ENCODE data around the gene APOF.
A peak's percentile ranks its signal among the peaks of the same experiment; 100 is the strongest.

The APOF gene

DNA sequence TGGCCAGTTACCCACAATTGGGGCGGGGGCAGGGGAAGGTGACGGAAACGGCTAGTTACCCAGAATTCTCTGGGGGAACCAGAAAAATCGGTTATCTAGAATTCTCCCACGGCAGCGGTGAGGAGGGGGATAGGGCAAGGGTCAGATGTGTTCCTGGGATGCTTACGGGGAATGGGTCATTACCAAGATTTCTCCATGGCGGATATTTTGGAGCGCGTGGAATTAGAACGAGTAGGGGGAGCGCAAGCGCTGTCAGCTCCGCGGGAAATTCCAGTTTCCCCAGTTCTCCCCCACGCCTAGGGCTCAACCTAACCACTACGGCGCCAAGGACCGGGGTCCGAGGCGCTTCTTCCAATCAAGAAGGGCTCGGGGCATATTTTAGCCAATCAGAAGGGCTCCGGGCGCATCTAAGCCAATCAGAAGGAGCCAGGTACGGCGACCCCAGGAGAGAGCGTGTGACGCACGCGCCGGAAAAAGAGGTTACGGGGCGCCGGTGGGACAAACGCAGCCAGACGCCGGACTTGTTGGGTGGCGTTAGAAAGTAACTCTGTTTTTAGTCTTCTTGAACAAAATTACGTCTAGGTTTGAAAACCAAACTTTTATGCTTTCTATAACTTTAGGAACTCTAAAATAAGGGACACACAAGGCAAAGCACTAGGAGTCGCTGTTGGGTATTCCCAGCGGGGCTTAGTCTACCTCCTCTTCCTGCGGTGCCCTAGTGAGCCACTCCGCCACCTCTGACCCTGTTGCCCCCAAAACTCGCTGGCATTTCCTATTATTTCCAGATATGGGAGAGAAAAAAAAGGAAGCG, 28.8 kb downstream of the APOF start, which contains the start of gene PAN2:
Gene PAN2, minus strand, starts transcription at position 322 of the 811 bp plus-strand sequence. CDS start 906 bp downstream, outside the sequence.
- Histone ChIP-seq H3K4me3 (ENCODE audit: low read depth in 1 of 2, low read length in 1 of 2) (peak within 1 kb of the TSS; percentile 75 to 90), H3K9me3 (no peaks in the 10 kb centered on the region), H3K27ac (peak within 1 kb of the TSS; percentile 87), H3K27me3 (no peaks in the 10 kb centered on the region), H3K4me1 (ENCODE audit: control insufficient read depth in 1 of 2, insufficient read depth in 1 of 2, low read depth in 1 of 2, low read length in 1 of 2) (peaks cover 24 to 25% of the 10 kb centered on the region in 2 experiments), H3K36me3 (no peaks in the 10 kb centered on the region)
- TF ChIP-seq CTCF (IDR thresholded peaks at IDR 0.05) = peak; percentile 27

GRCh38 chr12:56333197-56333678, 29.4 kb downstream of the APOF start:
- Histone ChIP-seq H3K36me3 (peaks cover 3% of the 10 kb centered on the region), H3K4me3 (ENCODE audit: low read depth in 1 of 2, low read length in 1 of 2) (peak overlapping the region; percentile 75 to 90), H3K4me1 (ENCODE audit: control insufficient read depth in 1 of 2, insufficient read depth in 1 of 2, low read depth in 1 of 2, low read length in 1 of 2) (peaks cover 18 to 19% of the 10 kb centered on the region in 2 experiments), H3K27me3 (no peaks in the 10 kb centered on the region), H3K27ac (peak overlapping the region; percentile 87), H3K9me3 (no peaks in the 10 kb centered on the region)
- no peak for TF ChIP-seq CTCF (IDR thresholded peaks at IDR 0.05)

- H3K27me3 ChIP-seq = no peaks in the 10 kb centered on the region
- peaks cover 12 to 13% of the 10 kb centered on the region in 2 experiments for H3K4me1 ChIP-seq (ENCODE audit: control insufficient read depth in 1 of 2, insufficient read depth in 1 of 2, low read depth in 1 of 2, low read length in 1 of 2)
- peak overlapping the region in 1 of 2 experiments; percentile 75 for H3K4me3 ChIP-seq (ENCODE audit: low read depth in 1 of 2, low read length in 1 of 2)
- peak overlapping the region; percentile 87 for H3K27ac ChIP-seq
- H3K9me3 ChIP-seq = no peaks in the 10 kb centered on the region
- TF ChIP-seq CTCF (IDR thresholded peaks at IDR 0.05) = no peak
- peaks cover 6% of the 10 kb centered on the region for H3K36me3 ChIP-seq
Measured at GRCh38 chr12:56332512-56333196, 30.0 kb downstream of the APOF start.

GRCh38 chr12:56330936-56331490, 31.6 kb downstream of the APOF start:
- Histone ChIP-seq H3K27me3 (no peaks in the 10 kb centered on the region), H3K9me3 (no peaks in the 10 kb centered on the region), H3K4me1 (ENCODE audit: control insufficient read depth in 1 of 2, insufficient read depth in 1 of 2, low read depth in 1 of 2, low read length in 1 of 2) (peaks cover 11 to 12% of the 10 kb centered on the region in 2 experiments), H3K27ac (no peak overlapping the region), H3K4me3 (ENCODE audit: low read depth in 1 of 2, low read length in 1 of 2) (no peak overlapping the region), H3K36me3 (peaks cover 20% of the 10 kb centered on the region)
- TF ChIP-seq CTCF (IDR thresholded peaks at IDR 0.05) = no peak

DNA sequence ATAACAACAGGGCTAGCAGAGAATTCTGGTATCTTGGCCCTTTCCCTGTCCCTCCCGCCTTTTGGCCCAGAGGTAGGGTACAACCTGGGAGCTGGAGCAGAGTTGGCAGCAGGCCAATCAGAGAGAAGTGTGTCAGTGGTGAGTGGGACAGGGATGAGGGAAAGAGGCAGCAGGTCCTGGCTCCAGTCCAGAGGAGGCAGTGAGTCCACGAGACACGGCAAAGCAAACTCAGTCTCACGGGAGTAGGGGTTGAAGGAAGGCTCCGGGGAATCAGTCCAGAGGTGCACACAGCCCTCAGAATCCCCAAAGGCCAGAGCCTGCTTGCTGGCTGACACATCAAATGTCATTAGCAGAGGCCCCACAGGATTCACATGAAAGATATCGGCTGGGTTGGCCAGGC, 36.1 kb downstream of the APOF start:
- H3K4me3 ChIP-seq (ENCODE audit: low read depth in 1 of 2, low read length in 1 of 2) = no peak overlapping the region
- no peak for TF ChIP-seq CTCF (IDR thresholded peaks at IDR 0.05)
- H3K4me1 ChIP-seq (ENCODE audit: control insufficient read depth in 1 of 2, insufficient read depth in 1 of 2, low read depth in 1 of 2, low read length in 1 of 2) = no peaks in the 10 kb centered on the region
- H3K9me3 ChIP-seq = no peaks in the 10 kb centered on the region
- H3K36me3 ChIP-seq = peaks cover 58% of the 10 kb centered on the region
- H3K27ac ChIP-seq = no peak overlapping the region
- H3K27me3 ChIP-seq = no peaks in the 10 kb centered on the region

Data from neutrophil (primary cell).